GM23248 (cell line): ENCODE measurements around the gene NAT8L. TPM values are rescaled to one million over a fixed set of nuclear protein-coding genes. Genes with fewer than 3 reads are reported as not detected.

Experiments used
- DNase-seq: peaks from one replicate; pipeline ENCODE4 v3.0.0-alpha.2; 2015
- H2AFZ ChIP-seq: fragments of 200-600 bp; sonication (generic); 2 replicates; pipeline ENCODE4 v1.6.1; 2016; ENCODE audit warnings: antibody characterized with exemption
- H3F3A ChIP-seq: fragments of 200-600 bp; sonication (generic); 2 replicates; pipeline ENCODE4 v1.6.1; 2016; ENCODE audit warnings: mild to moderate bottlenecking, antibody characterized with exemption, mixed run types; ENCODE audit not compliant: insufficient read depth
- H3K27ac ChIP-seq: fragments of 200-600 bp; sonication (generic); 2 replicates; pipeline ENCODE4 v1.5.1; 2016; ENCODE audit warnings: mild to moderate bottlenecking
- H3K27me3 ChIP-seq: fragments of 200-600 bp; sonication (generic); replicated peaks from 2 replicates; pipeline ENCODE4 v1.6.1; 2016; ENCODE audit warnings: mild to moderate bottlenecking; ENCODE audit not compliant: insufficient read depth
- H3K36me3 ChIP-seq: fragments of 200-600 bp; sonication (generic); 2 replicates; pipeline ENCODE4 v1.6.1; 2016; ENCODE audit warnings: low read depth, mild to moderate bottlenecking
- H3K4me1 ChIP-seq: fragments of 200-600 bp; sonication (generic); 2 replicates; pipeline ENCODE4 v1.6.1; 2016; ENCODE audit warnings: mild to moderate bottlenecking; ENCODE audit not compliant: insufficient read depth
- H3K4me2 ChIP-seq: fragments of 200-600 bp; sonication (generic); one replicate; pipeline ENCODE4 v1.6.1; 2016; ENCODE audit warnings: mild to moderate bottlenecking; ENCODE audit not compliant: unreplicated experiment
- H3K4me3 ChIP-seq: fragments of 200-600 bp; sonication (generic); 2 replicates; pipeline ENCODE4 v1.5.1; 2016; ENCODE audit warnings: mild to moderate bottlenecking
- H3K79me2 ChIP-seq: fragments of 200-600 bp; sonication (generic); 2 replicates; pipeline ENCODE4 v1.6.1; 2016; ENCODE audit warnings: mild to moderate bottlenecking; ENCODE audit not compliant: insufficient read depth
- H3K9ac ChIP-seq: fragments of 200-600 bp; sonication (generic); 2 replicates; pipeline ENCODE4 v1.6.1; 2016; ENCODE audit warnings: mild to moderate bottlenecking
- H3K9me2 ChIP-seq: fragments of 200-600 bp; sonication (generic); 2 replicates; pipeline ENCODE4 v1.6.1; 2016; ENCODE audit warnings: mixed run types, mild to moderate bottlenecking, moderate library complexity; ENCODE audit not compliant: insufficient read depth
- H3K9me3 ChIP-seq: fragments of 200-600 bp; sonication (generic); one replicate; pipeline ENCODE4 v1.6.1; 2017; ENCODE audit warnings: low read depth
- H4K20me1 ChIP-seq: fragments of 200-600 bp; sonication (generic); 2 replicates; pipeline ENCODE4 v1.6.0; 2016; ENCODE audit not compliant: insufficient read depth
- EZH2 ChIP-seq: fragments of 200-600 bp; sonication (generic); IDR thresholded peaks from 2 replicates; pipeline ENCODE4 v1.6.1; 2018; ENCODE audit warnings: antibody characterized with exemption, mild to moderate bottlenecking; ENCODE audit not compliant: insufficient read depth, poor library complexity, severe bottlenecking
- EZH2phosphoT487 ChIP-seq: fragments of 200-600 bp; sonication (generic); IDR thresholded peaks from 2 replicates; pipeline ENCODE4 v1.6.1; 2018; ENCODE audit warnings: antibody characterized with exemption, moderate library complexity, mild to moderate bottlenecking, low read depth; ENCODE audit not compliant: insufficient read depth
- WGBS, 2 experiments: methylation state at CpG; one replicate each; pipeline ENCODE4 v1.1.6; 2015 to 2017; ENCODE audit warnings: low lambda C conversion rate in 2 of 2, low coverage in 1 of 2; ENCODE audit errors: missing lambda C conversion rate in 2 of 2; 5-methylcytosine and 5-hydroxymethylcytosine counted together
- in situ Hi-C: fragments of 300-500 bp; cut with MboI; formaldehyde crosslinking; loops from 2 replicates; pipeline ENCODE4 v1.15.0; 2020
- polyA plus RNA-seq: library from polyadenylated mRNA; unstranded; fragments of >200 nt; fragmentation: Nextera tagmentation; extraction: Ambion mirVana; gene quantifications from 2 replicates; pipeline ENCODE4 v1.2.1, GENCODE V29; 2016
- total RNA-seq: library from RNA; depleted of rRNA; stranded (reverse); fragments of >200 nt; shearing (Covaris generic); gene quantifications from 2 replicates; pipeline ENCODE4 v1.2.3, GENCODE V29; 2014

NAT8L gene
- total and polyA plus RNA-seq, 2 experiments from 2014 or later = 0.03 TPM; not detected in 1

- H3K4me2 ChIP-seq = no peak overlapping the region
- H3K27me3 ChIP-seq = no peaks in the 10 kb centered on the region
- no peaks in the 10 kb centered on the region for H3K4me1 ChIP-seq
- no peak overlapping the region for H3K27ac ChIP-seq
- WGBS, 2 experiments = 75 to 82% methylated on average over 9 to 11 of the region's 11 CpGs
- TF ChIP-seq EZH2phosphoT487 (no peak), EZH2 (no peak)
- no peaks in the 10 kb centered on the region for H4K20me1 ChIP-seq
- H2AFZ ChIP-seq = no peak overlapping the region
- no peaks in the 10 kb centered on the region for H3K79me2 ChIP-seq
- no peaks in the 10 kb centered on the region for H3K36me3 ChIP-seq
- in situ Hi-C loops = no loop called here
- no peaks in the 10 kb centered on the region for H3K9me3 ChIP-seq
- H3K4me3 ChIP-seq = no peak overlapping the region
- H3F3A ChIP-seq = no peaks in the 10 kb centered on the region
- no peaks in the 10 kb centered on the region for H3K9me2 ChIP-seq
- peak; percentile 41 for DNase-seq
- no peak overlapping the region for H3K9ac ChIP-seq
These were observed 13.6 kb upstream of the NAT8L start for GRCh38 chr4:2045518-2045951.

- Histone ChIP-seq H2AFZ (no peak overlapping the region), H3K4me1 (no peaks in the 10 kb centered on the region), H3K79me2 (no peaks in the 10 kb centered on the region), H3F3A (no peaks in the 10 kb centered on the region), H3K27ac (no peak overlapping the region), H3K36me3 (no peaks in the 10 kb centered on the region), H3K4me3 (no peak overlapping the region), H4K20me1 (no peaks in the 10 kb centered on the region), H3K4me2 (no peak overlapping the region), H3K27me3 (peaks cover under 1% of the 10 kb centered on the region; the same call in 1 of the 2 replicates), H3K9ac (no peak overlapping the region), H3K9me3 (no peaks in the 10 kb centered on the region), H3K9me2 (no peaks in the 10 kb centered on the region)
- WGBS, 2 experiments = 66 to 70% methylated on average over 23 to 24 of the region's 28 CpGs
- TF ChIP-seq EZH2phosphoT487 (no peak), EZH2 (no peak)
- DNase-seq = no peak
- in situ Hi-C loops = no loop called here
These were observed 12.8 kb upstream of the NAT8L start for GRCh38 chr4:2046031-2046961.

GRCh38 chr4:2047031-2047660 lies 12.0 kb upstream of the NAT8L start:
- H3K36me3 ChIP-seq = no peaks in the 10 kb centered on the region
- H2AFZ ChIP-seq = no peak overlapping the region
- H3F3A ChIP-seq = no peaks in the 10 kb centered on the region
- H3K4me2 ChIP-seq = no peak overlapping the region
- H3K27ac ChIP-seq = no peak overlapping the region
- no peak overlapping the region for H3K9ac ChIP-seq
- 22 to 35% methylated on average over 38 to 57 of the region's 57 CpGs for WGBS, 2 experiments
- in situ Hi-C loops = no loop called here
- no peaks in the 10 kb centered on the region for H4K20me1 ChIP-seq
- no peaks in the 10 kb centered on the region for H3K79me2 ChIP-seq
- H3K9me3 ChIP-seq = no peaks in the 10 kb centered on the region
- TF ChIP-seq EZH2phosphoT487 = no peak
- TF ChIP-seq EZH2 = no peak
- no peaks in the 10 kb centered on the region for H3K9me2 ChIP-seq
- no peak for DNase-seq
- no peak overlapping the region for H3K4me3 ChIP-seq
- H3K27me3 ChIP-seq = peaks cover 7% of the 10 kb centered on the region
- no peaks in the 10 kb centered on the region for H3K4me1 ChIP-seq

- no peak overlapping the region for H3K4me3 ChIP-seq
- TF ChIP-seq EZH2phosphoT487 (no peak), EZH2 (no peak)
- H4K20me1 ChIP-seq = no peaks in the 10 kb centered on the region
- no peak overlapping the region for H3K27ac ChIP-seq
- no peak overlapping the region for H2AFZ ChIP-seq
- H3K79me2 ChIP-seq = no peaks in the 10 kb centered on the region
- no peak overlapping the region for H3K4me2 ChIP-seq
- no peaks in the 10 kb centered on the region for H3K9me3 ChIP-seq
- peaks cover 15% of the 10 kb centered on the region for H3K27me3 ChIP-seq
- H3K9me2 ChIP-seq = no peaks in the 10 kb centered on the region
- DNase-seq = no peak
- in situ Hi-C loops = no loop called here
- H3F3A ChIP-seq = no peaks in the 10 kb centered on the region
- no peak overlapping the region for H3K9ac ChIP-seq
- H3K4me1 ChIP-seq = no peaks in the 10 kb centered on the region
- WGBS, 2 experiments = 83 to 85% methylated on average over 25 of the region's 25 CpGs
- no peaks in the 10 kb centered on the region for H3K36me3 ChIP-seq
These were observed 11.1 kb upstream of the NAT8L start for GRCh38 chr4:2047781-2048581.
